ENCODE results near the gene ACYP1.

Gene ACYP1

DNA sequence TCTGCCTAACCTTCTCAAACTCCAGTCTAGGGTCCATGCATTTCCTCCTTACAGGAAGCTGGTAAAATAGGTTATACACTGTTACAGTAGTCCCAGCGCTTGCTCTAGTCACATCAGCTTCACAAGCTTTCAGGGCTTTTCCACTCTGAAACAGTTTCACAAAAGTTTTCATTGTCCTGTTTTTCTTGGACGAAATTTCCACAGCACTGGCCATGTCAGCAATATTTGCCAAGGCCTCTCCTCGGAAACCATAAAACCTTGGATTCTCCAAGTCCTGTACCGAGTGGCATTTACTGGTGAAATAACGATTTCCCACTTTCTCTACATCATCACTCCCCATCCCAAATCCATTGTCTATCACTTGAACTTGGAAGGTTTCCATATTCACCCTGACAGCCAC is 14.7 kb downstream of the ACYP1 start:
- TF ChIP-seq, protein P1, sequence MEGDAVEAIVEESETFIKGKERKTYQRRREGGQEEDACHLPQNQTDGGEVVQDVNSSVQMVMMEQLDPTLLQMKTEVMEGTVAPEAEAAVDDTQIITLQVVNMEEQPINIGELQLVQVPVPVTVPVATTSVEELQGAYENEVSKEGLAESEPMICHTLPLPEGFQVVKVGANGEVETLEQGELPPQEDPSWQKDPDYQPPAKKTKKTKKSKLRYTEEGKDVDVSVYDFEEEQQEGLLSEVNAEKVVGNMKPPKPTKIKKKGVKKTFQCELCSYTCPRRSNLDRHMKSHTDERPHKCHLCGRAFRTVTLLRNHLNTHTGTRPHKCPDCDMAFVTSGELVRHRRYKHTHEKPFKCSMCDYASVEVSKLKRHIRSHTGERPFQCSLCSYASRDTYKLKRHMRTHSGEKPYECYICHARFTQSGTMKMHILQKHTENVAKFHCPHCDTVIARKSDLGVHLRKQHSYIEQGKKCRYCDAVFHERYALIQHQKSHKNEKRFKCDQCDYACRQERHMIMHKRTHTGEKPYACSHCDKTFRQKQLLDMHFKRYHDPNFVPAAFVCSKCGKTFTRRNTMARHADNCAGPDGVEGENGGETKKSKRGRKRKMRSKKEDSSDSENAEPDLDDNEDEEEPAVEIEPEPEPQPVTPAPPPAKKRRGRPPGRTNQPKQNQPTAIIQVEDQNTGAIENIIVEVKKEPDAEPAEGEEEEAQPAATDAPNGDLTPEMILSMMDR (IDR thresholded peaks at IDR 0.05; ENCODE audit: low read depth, low read length) = no peak

DNA sequence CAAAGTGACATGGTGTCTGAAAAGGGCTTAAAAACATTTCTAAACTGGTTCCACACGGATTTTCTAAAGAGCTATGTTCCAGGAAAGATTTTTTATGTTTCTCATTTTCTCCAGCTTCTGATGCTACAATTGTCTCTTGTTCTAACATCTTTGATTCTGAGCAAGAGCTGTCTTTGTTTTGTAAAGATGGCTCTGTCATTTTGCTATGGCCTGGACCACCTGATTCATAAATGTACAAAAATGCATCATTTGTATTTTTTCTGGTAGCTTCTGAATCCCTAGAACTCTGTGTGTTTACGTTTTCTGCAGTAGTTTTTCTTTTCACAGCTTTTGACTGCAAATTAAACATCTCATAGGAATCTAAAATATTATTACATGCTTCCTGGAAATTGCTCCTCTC is 15.7 kb downstream of the ACYP1 start:
- TF ChIP-seq, protein P1 (IDR thresholded peaks at IDR 0.05; ENCODE audit: low read depth, low read length) = no peak

More for the DNA sequence above, 14.7 kb downstream of the ACYP1 start:
- H3K4me3 ChIP-seq (ENCODE audit: low read depth, low read length) = no peak overlapping the region

DNA sequence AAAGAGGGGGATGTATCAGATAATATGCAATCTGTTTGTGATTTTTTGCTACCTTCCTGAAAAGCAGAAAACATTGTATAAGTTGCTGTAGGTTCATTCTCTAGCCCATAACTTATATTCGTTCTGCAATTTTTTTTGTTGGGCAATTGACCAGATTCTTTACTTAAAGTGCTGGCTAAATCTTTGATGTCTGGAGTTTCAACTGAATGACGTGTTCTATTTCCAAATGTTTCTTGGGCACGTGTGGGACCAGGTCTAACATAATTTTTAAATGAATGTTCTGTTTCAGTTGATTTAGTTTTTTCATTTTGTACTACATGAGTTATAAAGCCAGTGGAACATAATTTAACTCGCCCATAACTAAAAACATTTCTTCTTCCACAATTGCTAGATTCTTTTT is 16.3 kb downstream of the ACYP1 start:
- TF ChIP-seq, protein P1 (IDR thresholded peaks at IDR 0.05; ENCODE audit: low read depth, low read length) = no peak
- no peak overlapping the region for H3K4me3 ChIP-seq (ENCODE audit: low read depth, low read length)

More for the DNA sequence above, 15.7 kb downstream of the ACYP1 start:
- H3K4me3 ChIP-seq (ENCODE audit: low read depth, low read length) = no peak overlapping the region

DNA sequence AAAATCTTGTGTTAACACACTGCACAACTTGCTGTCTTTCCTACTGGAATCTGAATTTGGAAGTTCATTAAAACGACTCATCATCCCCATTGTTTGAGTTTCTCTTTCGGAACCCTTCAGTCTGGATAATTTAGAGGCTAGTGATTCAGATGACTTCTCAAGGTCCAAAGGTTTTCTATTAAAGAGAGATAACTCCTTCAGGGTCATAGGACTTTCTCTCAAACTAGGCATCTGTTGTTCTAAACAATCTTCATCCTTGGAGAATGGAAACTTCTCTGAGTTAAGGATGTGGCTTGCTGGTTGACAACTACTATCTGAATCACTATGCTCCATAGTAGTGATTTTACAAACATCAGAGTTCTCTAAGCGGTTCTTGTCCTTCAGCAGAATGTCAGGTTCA is 16.9 kb downstream of the ACYP1 start:
- TF ChIP-seq, protein P1 (IDR thresholded peaks at IDR 0.05; ENCODE audit: low read depth, low read length) = no peak
- no peak overlapping the region for H3K4me3 ChIP-seq (ENCODE audit: low read depth, low read length)

DNA sequence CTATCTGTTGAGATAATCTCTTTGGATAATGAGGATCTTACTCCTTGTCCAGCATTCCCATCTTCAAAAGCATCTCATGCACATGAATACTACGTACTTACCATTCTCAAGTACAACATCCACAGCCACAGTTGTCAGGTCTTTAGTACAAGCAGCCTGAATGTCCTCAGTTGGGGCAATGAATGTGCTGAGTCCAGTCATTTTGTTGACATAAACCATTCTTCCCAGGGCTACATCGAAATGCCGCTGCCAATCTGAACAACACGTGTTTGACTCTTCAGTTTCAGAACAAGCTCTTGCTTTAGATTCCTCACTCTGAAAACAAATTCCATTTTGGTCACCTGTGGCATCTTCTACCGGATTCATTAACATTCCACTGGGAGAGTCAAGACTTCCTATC is 17.5 kb downstream of the ACYP1 start:
- TF ChIP-seq, protein P1 (IDR thresholded peaks at IDR 0.05; ENCODE audit: low read depth, low read length) = no peak
- no peak overlapping the region for H3K4me3 ChIP-seq (ENCODE audit: low read depth, low read length)

DNA sequence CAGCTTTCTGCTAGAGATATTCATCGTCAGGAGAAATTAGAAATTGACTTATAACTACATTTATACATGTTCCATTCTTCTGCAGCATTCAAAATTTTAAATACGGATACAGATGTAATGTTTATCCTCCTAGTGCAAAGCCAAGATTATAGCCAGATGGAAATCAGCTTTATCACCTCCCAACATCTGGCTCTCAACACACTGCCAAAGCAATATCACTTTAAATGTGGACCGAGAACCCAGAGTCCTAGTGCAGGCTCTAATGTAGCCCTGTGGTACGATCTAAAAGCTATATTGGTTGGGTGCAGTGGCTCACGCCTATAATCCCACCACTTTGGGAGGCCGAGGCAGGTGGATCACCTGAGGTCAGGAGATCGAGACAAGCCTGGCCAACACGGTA is 19.1 kb downstream of the ACYP1 start:
- TF ChIP-seq, protein P1 (IDR thresholded peaks at IDR 0.05; ENCODE audit: low read depth, low read length) = no peak
- H3K4me3 ChIP-seq (ENCODE audit: low read depth, low read length) = no peak overlapping the region

DNA sequence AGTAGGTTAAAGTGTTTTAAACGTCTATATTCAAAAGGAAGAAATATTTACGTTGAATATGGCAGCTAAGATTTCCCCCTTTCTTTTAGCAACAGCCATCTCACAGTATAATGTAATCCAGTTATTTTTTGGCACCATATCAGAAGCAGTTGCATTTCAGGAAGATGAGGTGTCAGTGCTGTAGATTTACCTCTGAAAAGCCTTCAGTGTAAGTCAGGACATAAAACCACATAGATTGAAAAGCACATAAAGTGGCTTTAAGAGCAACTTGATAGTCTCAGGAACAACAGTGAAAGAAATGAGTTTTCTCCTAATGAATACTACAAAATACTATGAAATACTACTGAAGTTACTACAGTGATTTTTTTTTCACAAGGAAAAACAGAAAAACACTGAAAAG is 19.5 kb downstream of the ACYP1 start:
- TF ChIP-seq, protein P1 (IDR thresholded peaks at IDR 0.05; ENCODE audit: low read depth, low read length) = no peak

More for the DNA sequence above, 19.5 kb downstream of the ACYP1 start:
- H3K4me3 ChIP-seq (ENCODE audit: low read depth, low read length) = no peak overlapping the region
